ENCODE data around the gene LRRC74B. TPM values are rescaled to one million over a fixed set of nuclear protein-coding genes. Genes with fewer than 3 reads are reported as not detected.
A peak's percentile ranks its signal among the peaks of the same experiment; 100 is the strongest.

LRRC74B gene
- total and polyA plus RNA-seq, 2 of the 4 experiments (the other 2 are of a cell fraction) = not detected

DNA sequence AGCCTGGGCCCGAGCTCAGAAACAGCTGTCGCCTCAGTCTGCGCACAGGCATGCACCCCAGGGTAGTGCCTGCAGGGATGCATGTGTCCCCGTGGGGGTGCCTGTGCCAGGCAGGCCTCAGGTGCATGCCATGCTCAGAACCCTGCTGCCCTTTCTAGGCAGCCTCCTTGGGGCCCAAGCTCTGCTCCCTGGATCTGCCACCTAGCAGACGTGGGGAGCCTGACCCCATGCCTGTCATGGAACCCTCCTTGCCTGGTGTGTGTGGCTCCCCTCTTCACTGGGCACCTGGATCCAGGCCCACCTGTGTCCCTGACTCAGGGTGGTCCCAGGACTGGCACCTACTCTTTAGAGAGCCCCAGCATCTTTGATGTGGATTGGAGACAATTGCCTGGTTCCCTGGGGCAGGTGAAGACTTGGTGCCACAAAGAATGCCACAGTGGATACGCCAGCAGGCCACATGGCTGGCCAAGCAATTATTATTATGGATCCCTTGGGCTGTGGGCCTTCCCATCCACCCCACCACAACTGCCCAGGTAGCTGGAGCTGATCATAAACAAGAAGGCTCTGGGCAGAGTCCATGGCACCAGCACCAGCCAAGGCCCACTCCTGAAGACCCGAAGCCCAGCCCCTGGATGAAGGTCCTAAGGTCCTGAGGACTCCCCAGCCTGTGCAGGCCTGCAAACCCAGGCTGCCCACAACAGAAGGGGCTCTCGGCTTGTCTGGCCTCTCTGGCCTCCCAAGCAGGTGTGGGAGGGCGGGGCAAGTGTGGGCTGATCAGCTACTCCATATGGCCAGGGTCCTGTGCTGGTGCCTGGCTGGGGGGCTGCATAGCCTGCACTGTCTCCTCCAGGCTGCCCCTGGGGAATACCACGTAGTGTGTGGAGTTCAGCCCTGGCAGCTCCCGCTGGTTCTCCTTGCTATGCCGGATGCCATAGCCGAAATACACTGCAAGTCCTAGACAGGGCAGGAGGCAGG lies 17.2 kb upstream of the LRRC74B start:
- ChIA-PET CTCF (no interaction called here), POLR2A (ENCODE audit: unreplicated experiment) (no interaction called here)

More for the DNA sequence above, 17.2 kb upstream of the LRRC74B start:
- no peak overlapping the region for H3K9ac ChIP-seq (ENCODE audit: low read depth, low read length)
- H3K36me3 ChIP-seq (ENCODE audit: control insufficient read depth, insufficient read depth, low read length) = no peaks in the 10 kb centered on the region
- no peak overlapping the region for H2AK5ac ChIP-seq (ENCODE audit: low read depth, low read length)
- H3K23ac ChIP-seq (ENCODE audit: low read depth, low read length) = no peak overlapping the region
- H3K4me1 ChIP-seq (ENCODE audit: control insufficient read depth, insufficient read depth, low read length) = peaks cover 3% of the 10 kb centered on the region; the same call in 1 of the 2 replicates
- WGBS, 2 experiments (ENCODE audit: extremely low coverage in 2 of 2, insufficient read length in 1 of 2) = 40% methylated on average over 2 of the region's 13 CpGs; no CpG with 5 or more reads in 1 of the 2 experiments
- in situ Hi-C loops (cut with MboI; ENCODE audit: low sequenced_read_pairs) = no loop called here
- dilution Hi-C loops (cut with HindIII; ENCODE audit: low sequenced_read_pairs, unreplicated experiment) = no loop called here
- no peak overlapping the region for H4K8ac ChIP-seq (ENCODE audit: low read depth in 2 of 2, low read length in 2 of 2)
- H3K4me3 ChIP-seq (ENCODE audit: insufficient read depth, low read depth, low read length) = no peak overlapping the region
- H4K91ac ChIP-seq (ENCODE audit: insufficient read depth, low read depth, low read length) = no peak overlapping the region
- no peaks in the 10 kb centered on the region for H4K20me1 ChIP-seq (ENCODE audit: insufficient read depth, low read length)
- H2BK15ac ChIP-seq (ENCODE audit: low read depth, low read length) = no peak overlapping the region
- no peak overlapping the region for H2BK20ac ChIP-seq (ENCODE audit: low read depth, low read length)
- no peak overlapping the region for H2BK120ac ChIP-seq (ENCODE audit: low read depth, low read length)
- no peak overlapping the region for H3K14ac ChIP-seq (replicated peaks; ENCODE audit: low read depth, low read length)
- H3K4me2 ChIP-seq (ENCODE audit: low read depth, low read length) = no peak overlapping the region
- peak overlapping the region; percentile 32 for H2AFZ ChIP-seq (replicated peaks; ENCODE audit: low read length, poor library complexity)
- no TSS peak for BruUV-seq (replicated peaks)
- H3K4ac ChIP-seq (ENCODE audit: low read depth, low read length) = no peak overlapping the region
- TF ChIP-seq RAD21 (IDR thresholded peaks at IDR 0.05; ENCODE audit: low read length) = no peak
- TF ChIP-seq MXI1 (IDR thresholded peaks at IDR 0.05; ENCODE audit: borderline replicate concordance, low read depth, low read length) = no peak
- TF ChIP-seq FOS (IDR thresholded peaks at IDR 0.05; ENCODE audit: low read depth, low read length) = no peak
- TF ChIP-seq RCOR1 (IDR thresholded peaks at IDR 0.05; ENCODE audit: insufficient replicate concordance, low read length) = no peak
- TF ChIP-seq, protein P1, sequence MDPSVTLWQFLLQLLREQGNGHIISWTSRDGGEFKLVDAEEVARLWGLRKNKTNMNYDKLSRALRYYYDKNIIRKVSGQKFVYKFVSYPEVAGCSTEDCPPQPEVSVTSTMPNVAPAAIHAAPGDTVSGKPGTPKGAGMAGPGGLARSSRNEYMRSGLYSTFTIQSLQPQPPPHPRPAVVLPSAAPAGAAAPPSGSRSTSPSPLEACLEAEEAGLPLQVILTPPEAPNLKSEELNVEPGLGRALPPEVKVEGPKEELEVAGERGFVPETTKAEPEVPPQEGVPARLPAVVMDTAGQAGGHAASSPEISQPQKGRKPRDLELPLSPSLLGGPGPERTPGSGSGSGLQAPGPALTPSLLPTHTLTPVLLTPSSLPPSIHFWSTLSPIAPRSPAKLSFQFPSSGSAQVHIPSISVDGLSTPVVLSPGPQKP (IDR thresholded peaks at IDR 0.05; ENCODE audit: borderline replicate concordance, low read depth, low read length) = no peak
- TF ChIP-seq SMC3 (IDR thresholded peaks at IDR 0.05; ENCODE audit: low read depth, low read length) = no peak
- no peaks in the 10 kb centered on the region for H3K9me3 ChIP-seq (ENCODE audit: control insufficient read depth, insufficient read depth, low read length)
- no peaks in the 10 kb centered on the region for H3K9me1 ChIP-seq (ENCODE audit: insufficient read depth, low read length)
- DNase-seq = no peak
- H2BK5ac ChIP-seq (ENCODE audit: low read depth, low read length, poor library complexity, severe bottlenecking) = no peak overlapping the region
- intact Hi-C loops (cut with micrococcal nuclease) = no loop called here
- H3K27me3 ChIP-seq (ENCODE audit: control insufficient read depth, insufficient read depth, low read length) = peaks cover 34% of the 10 kb centered on the region
- H3K18ac ChIP-seq (ENCODE audit: low read depth, low read length) = no peak overlapping the region
- H3K56ac ChIP-seq (ENCODE audit: extremely low read depth, insufficient read depth, low read length) = no peak overlapping the region
- H3K27ac ChIP-seq (ENCODE audit: insufficient read depth, low read length) = no peak overlapping the region
- ATAC-seq (ENCODE audit: low read depth) = no peak
- no peak overlapping the region for H2AK9ac ChIP-seq (replicated peaks; ENCODE audit: low read depth, low read length, poor library complexity)
- no peak overlapping the region for H4K5ac ChIP-seq (ENCODE audit: low read depth, low read length)
- no peaks in the 10 kb centered on the region for H3K79me1 ChIP-seq (ENCODE audit: low read depth in 1 of 2, low read length in 2 of 2)

All from IMR-90 (cell line).